ENCODE measurements around the gene HOXA7. TPM values are rescaled to one million over a fixed set of nuclear protein-coding genes. Genes with fewer than 3 reads are reported as not detected.

HOXA7 gene
- total and polyA plus RNA-seq, 2 experiments from 2014 or later, result 0.83 TPM; not detected in 1

DNA sequence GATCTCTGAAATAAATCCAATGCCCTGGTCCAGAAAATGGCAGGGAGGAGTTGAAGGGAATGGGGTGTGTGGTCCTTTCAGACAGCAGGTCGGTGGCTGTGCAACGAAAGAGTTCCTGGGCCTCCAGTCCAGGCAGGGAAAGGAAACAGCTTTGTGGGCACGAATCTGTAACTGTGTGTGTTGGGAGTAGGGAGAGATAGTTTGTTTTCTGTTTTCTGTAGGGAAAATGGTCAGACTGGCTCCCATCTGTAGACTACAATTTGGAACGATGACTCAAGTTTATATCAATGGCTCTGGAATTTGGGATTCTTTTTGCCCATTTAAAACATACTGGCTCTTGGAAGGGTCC lies 11.4 kb upstream of the HOXA7 start:
- no peaks in the 10 kb centered on the region for H3K36me3 ChIP-seq (replicated peaks; ENCODE audit: insufficient read depth, low read depth)
- peaks cover 100% of the 10 kb centered on the region for H3K27me3 ChIP-seq
- no peaks in the 10 kb centered on the region for H3K9me2 ChIP-seq (replicated peaks; ENCODE audit: insufficient read depth)
- TF ChIP-seq, protein P1, sequence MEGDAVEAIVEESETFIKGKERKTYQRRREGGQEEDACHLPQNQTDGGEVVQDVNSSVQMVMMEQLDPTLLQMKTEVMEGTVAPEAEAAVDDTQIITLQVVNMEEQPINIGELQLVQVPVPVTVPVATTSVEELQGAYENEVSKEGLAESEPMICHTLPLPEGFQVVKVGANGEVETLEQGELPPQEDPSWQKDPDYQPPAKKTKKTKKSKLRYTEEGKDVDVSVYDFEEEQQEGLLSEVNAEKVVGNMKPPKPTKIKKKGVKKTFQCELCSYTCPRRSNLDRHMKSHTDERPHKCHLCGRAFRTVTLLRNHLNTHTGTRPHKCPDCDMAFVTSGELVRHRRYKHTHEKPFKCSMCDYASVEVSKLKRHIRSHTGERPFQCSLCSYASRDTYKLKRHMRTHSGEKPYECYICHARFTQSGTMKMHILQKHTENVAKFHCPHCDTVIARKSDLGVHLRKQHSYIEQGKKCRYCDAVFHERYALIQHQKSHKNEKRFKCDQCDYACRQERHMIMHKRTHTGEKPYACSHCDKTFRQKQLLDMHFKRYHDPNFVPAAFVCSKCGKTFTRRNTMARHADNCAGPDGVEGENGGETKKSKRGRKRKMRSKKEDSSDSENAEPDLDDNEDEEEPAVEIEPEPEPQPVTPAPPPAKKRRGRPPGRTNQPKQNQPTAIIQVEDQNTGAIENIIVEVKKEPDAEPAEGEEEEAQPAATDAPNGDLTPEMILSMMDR (IDR thresholded peaks at IDR 0.05; ENCODE audit: poor library complexity), result no peak
- TF ChIP-seq EZH2 (IDR thresholded peaks at IDR 0.05; ENCODE audit: borderline replicate concordance), result no peak
- no peak for TF ChIP-seq EZH2phosphoT487 (IDR thresholded peaks at IDR 0.05; ENCODE audit: low read depth, severe bottlenecking, unreplicated experiment)
- H3K79me2 ChIP-seq, result peaks cover 98% of the 10 kb centered on the region
- peaks cover 16% of the 10 kb centered on the region for H4K20me1 ChIP-seq (ENCODE audit: insufficient read depth, poor library complexity, severe bottlenecking)
- peak overlapping the region; percentile 96 for H3K4me2 ChIP-seq
- H3K27ac ChIP-seq, result peak overlapping the region; percentile 96
- DNase-seq (ENCODE audit: low spot score), result no peak
- H3K4me3 ChIP-seq, result peak overlapping the region; percentile 21
- H2AFZ ChIP-seq, result no peak overlapping the region
- peaks cover 17% of the 10 kb centered on the region for H3K4me1 ChIP-seq (ENCODE audit: insufficient read depth)
- H3K9me3 ChIP-seq (ENCODE audit: low read depth), result no peaks in the 10 kb centered on the region
- 37% methylated on average over 4 of the region's 4 CpGs for WGBS (ENCODE audit: low lambda C conversion rate, missing lambda C conversion rate)

DNA sequence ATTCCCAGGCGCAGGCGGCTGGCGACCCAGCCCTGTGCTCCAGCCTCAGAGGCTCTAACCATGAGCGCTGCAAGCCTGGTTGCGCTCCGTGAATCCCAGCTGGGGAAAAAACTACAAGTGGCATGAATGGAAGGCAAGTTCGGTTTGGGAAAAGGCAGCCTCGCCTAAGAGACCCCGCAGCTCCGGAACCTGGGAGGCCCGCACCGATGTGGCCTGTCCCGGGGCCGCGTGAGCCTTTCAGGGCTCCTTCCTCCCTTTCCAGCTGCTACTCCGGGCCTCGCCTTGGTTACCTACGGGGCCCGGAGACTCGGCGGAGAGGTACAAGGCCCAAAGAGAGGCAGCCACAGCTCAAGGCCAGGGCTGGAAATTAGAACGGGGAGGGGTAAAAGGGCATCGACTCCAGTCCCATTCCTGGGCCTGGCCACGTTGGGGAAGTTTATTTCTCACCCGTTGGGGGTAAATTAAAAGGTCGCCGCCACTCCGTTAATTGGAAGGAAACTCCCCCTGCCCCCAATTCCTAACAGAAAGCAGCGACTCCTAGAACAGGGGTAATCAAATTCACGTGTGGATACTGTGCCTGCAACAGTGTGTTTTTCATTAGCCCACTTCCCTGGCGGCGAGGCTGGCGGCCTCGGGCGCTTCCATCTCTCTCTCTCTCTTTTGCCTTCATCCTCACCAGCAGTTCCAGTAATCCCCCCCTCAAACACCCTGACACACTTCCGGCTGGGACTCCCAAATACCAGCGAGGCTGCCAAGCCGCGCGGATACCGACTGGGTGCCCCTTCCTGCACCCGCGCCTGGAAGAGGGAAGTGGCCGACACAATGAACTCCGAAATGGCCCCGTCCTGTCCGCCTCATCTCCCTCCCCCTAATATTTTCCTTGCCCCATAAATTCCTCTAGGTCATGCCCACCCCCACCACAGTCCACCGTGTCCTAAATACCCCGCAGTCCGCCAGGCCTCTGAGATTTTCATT lies 10.3 kb upstream of the HOXA7 start:
- peaks cover 94% of the 10 kb centered on the region for H3K79me2 ChIP-seq

DNA sequence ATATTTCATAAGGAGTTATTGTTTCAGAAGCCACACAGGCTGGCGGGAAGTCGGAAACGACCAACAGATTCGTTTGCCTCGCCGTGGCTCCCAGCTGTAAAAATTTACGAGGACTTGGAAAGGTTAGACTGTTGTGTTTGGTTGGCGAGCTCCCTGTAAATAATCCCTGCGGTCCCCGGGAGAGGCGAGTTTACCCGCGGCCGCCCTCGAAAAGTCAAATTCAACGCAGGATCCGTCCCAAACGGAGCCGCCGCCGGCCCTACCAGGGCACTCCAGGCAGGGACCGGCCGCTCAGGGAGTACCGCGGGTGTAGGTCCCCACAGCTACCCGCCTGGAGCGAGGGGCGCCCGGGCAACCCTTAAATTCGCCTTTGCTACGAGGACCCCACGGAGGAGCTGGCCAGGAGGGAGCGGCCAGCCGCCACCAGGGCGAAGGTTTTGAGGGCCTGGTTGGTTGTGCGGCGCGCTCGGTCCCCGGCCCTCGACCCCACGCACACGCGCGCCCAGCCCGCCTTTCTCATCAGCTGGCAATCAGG lies 9.6 kb upstream of the HOXA7 start:
- Histone ChIP-seq H3K79me2 (peaks cover 87% of the 10 kb centered on the region), H3K9me2 (replicated peaks; ENCODE audit: insufficient read depth) (no peaks in the 10 kb centered on the region), H3K27me3 (peaks cover 98% of the 10 kb centered on the region), H4K20me1 (ENCODE audit: insufficient read depth, poor library complexity, severe bottlenecking) (peaks cover 9% of the 10 kb centered on the region), H3K36me3 (replicated peaks; ENCODE audit: insufficient read depth, low read depth) (no peaks in the 10 kb centered on the region), H2AFZ (peak overlapping the region; percentile 14), H3K4me1 (ENCODE audit: insufficient read depth) (peaks cover 22% of the 10 kb centered on the region), H3K9me3 (ENCODE audit: low read depth) (no peaks in the 10 kb centered on the region), H3K27ac (peak overlapping the region; percentile 96), H3K4me3 (peak overlapping the region; percentile 29), H3K4me2 (peak overlapping the region; percentile 96)
- peak; percentile 81 for TF ChIP-seq EZH2 (IDR thresholded peaks at IDR 0.05; ENCODE audit: borderline replicate concordance)
- TF ChIP-seq EZH2phosphoT487 (IDR thresholded peaks at IDR 0.05; ENCODE audit: low read depth, severe bottlenecking, unreplicated experiment), result no peak
- 10% methylated on average over 46 of the region's 46 CpGs for WGBS (ENCODE audit: low lambda C conversion rate, missing lambda C conversion rate)
- no peak for DNase-seq (ENCODE audit: low spot score)

More for the DNA sequence above, 10.3 kb upstream of the HOXA7 start:
- Histone ChIP-seq H3K36me3 (replicated peaks; ENCODE audit: insufficient read depth, low read depth) (no peaks in the 10 kb centered on the region), H2AFZ (no peak overlapping the region), H3K9me2 (replicated peaks; ENCODE audit: insufficient read depth) (no peaks in the 10 kb centered on the region), H3K9me3 (ENCODE audit: low read depth) (no peaks in the 10 kb centered on the region), H3K27me3 (peaks cover 100% of the 10 kb centered on the region), H3K4me3 (peak overlapping the region; percentile 29), H3K4me2 (peak overlapping the region; percentile 96), H4K20me1 (ENCODE audit: insufficient read depth, poor library complexity, severe bottlenecking) (peaks cover 16% of the 10 kb centered on the region), H3K4me1 (ENCODE audit: insufficient read depth) (peaks cover 17% of the 10 kb centered on the region), H3K27ac (peak overlapping the region; percentile 96)
- no peak for DNase-seq (ENCODE audit: low spot score)
- peak; percentile 49 for TF ChIP-seq EZH2 (IDR thresholded peaks at IDR 0.05; ENCODE audit: borderline replicate concordance)
- TF ChIP-seq EZH2phosphoT487 (IDR thresholded peaks at IDR 0.05; ENCODE audit: low read depth, severe bottlenecking, unreplicated experiment), result no peak
- WGBS (ENCODE audit: low lambda C conversion rate, missing lambda C conversion rate), result 14% methylated on average over 50 of the region's 50 CpGs

DNA sequence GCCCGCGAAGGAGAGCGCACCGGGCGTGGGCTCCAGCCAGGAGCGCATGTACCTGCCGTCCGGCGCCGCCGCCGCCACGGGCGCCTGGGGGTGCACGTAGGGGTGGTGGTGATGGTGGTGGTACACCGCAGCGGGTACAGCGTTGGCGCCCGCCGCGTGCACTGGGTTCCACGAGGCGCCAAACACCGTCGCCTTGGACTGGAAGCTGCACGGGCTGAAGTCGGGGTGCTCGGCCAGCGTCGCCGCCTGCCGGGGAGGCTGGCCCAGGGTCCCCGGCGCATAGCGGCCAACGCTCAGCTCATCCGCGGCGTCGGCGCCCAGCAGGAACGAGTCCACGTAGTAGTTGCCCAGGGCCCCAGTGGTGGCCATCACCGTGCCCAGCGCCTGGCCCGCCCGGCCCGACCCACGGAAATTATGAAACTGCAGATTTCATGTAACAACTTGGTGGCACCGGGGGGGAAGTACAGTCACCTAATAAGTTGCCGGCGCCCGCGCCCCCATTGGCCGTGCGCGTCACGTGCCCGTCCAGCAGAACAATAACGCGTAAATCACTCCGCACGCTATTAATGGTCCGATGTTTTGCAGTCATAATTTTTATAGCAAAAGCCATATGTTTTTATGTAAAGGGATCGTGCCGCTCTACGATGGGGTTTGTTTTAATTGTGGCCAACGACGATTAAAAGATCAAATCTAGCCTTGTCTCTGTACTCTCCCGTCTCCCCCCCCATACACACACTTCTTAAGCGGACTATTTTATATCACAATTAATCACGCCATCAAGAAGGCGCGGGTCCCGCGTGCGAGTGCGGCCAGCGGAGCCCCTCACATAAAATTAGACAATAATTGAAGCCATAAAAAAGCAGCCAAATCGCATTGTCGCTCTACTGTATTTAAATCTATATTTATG lies 8.9 kb upstream of the HOXA7 start, which contains the start of gene HOXA9:
Gene HOXA9 (minus strand): TSS at position 449 of the 907 bp plus-strand sequence. CDS start 80 bp downstream, at position 369.
- H3K79me2 ChIP-seq, result peaks cover 79% of the 10 kb centered on the region
- peak within 1 kb of the TSS; percentile 96 for H3K4me2 ChIP-seq
- TF ChIP-seq EZH2 (IDR thresholded peaks at IDR 0.05; ENCODE audit: borderline replicate concordance) (peak; percentile 84), EZH2phosphoT487 (IDR thresholded peaks at IDR 0.05; ENCODE audit: low read depth, severe bottlenecking, unreplicated experiment) (no peak)
- TF ChIP-seq, protein P1 (IDR thresholded peaks at IDR 0.05; ENCODE audit: poor library complexity), result no peak
- peak within 1 kb of the TSS; percentile 14 for H2AFZ ChIP-seq
- peaks cover 27% of the 10 kb centered on the region for H3K4me1 ChIP-seq (ENCODE audit: insufficient read depth)
- H3K9me2 ChIP-seq (replicated peaks; ENCODE audit: insufficient read depth), result no peaks in the 10 kb centered on the region
- no peaks in the 10 kb centered on the region for H3K36me3 ChIP-seq (replicated peaks; ENCODE audit: insufficient read depth, low read depth)
- WGBS (ENCODE audit: low lambda C conversion rate, missing lambda C conversion rate), result 21% methylated on average over 78 of the region's 82 CpGs
- peaks cover 92% of the 10 kb centered on the region for H3K27me3 ChIP-seq
- DNase-seq (ENCODE audit: low spot score), result no peak
- H3K4me3 ChIP-seq, result peak within 1 kb of the TSS; percentile 29
- H4K20me1 ChIP-seq (ENCODE audit: insufficient read depth, poor library complexity, severe bottlenecking), result peaks cover 2% of the 10 kb centered on the region
- no peaks in the 10 kb centered on the region for H3K9me3 ChIP-seq (ENCODE audit: low read depth)
- peak within 1 kb of the TSS; percentile 96 for H3K27ac ChIP-seq
